GM10266 (cell line): ENCODE measurements around the gene CCDC194.
"Not testable (repeated sequence)": the region's sequence is repeated elsewhere in the genome, so short reads cannot be mapped to it uniquely, and the experiment has no call there.

Experiments used
- DNase-seq: peaks from one replicate; pipeline ENCODE4 v3.0.0; 2012; ENCODE audit errors: extremely low spot score
- TF ChIP-seq, protein P1 (sequence below): IDR thresholded peaks from 2 replicates; pipeline ENCODE4 v1.5.1; 2012; ENCODE audit warnings: mild to moderate bottlenecking, low read depth; ENCODE audit not compliant: control insufficient read depth, insufficient read depth; ENCODE audit errors: missing control alignments

CCDC194 gene

DNA sequence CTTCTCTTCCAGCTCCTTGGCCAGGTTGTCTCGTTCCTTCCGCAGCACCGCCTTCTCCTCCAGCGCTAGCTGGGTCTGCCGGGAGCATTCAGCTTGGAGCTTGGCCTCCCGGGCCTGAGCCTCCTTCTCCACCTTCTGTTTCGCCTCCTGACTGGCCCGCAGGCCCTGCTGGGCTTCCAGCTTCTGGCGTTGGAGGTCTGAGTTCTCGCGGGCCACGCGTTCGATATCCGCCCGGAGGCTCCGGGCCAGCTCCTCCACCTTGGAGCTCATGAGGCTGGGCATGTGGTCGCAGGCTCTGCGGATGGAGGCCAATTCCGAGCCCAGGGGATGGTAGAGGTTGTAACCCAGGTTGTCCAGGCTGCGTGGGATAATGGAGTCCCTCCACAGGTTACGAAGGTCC, 28.6 kb downstream of the CCDC194 start:
- no peak for DNase-seq
- TF ChIP-seq, protein P1, sequence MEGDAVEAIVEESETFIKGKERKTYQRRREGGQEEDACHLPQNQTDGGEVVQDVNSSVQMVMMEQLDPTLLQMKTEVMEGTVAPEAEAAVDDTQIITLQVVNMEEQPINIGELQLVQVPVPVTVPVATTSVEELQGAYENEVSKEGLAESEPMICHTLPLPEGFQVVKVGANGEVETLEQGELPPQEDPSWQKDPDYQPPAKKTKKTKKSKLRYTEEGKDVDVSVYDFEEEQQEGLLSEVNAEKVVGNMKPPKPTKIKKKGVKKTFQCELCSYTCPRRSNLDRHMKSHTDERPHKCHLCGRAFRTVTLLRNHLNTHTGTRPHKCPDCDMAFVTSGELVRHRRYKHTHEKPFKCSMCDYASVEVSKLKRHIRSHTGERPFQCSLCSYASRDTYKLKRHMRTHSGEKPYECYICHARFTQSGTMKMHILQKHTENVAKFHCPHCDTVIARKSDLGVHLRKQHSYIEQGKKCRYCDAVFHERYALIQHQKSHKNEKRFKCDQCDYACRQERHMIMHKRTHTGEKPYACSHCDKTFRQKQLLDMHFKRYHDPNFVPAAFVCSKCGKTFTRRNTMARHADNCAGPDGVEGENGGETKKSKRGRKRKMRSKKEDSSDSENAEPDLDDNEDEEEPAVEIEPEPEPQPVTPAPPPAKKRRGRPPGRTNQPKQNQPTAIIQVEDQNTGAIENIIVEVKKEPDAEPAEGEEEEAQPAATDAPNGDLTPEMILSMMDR = no peak

DNA sequence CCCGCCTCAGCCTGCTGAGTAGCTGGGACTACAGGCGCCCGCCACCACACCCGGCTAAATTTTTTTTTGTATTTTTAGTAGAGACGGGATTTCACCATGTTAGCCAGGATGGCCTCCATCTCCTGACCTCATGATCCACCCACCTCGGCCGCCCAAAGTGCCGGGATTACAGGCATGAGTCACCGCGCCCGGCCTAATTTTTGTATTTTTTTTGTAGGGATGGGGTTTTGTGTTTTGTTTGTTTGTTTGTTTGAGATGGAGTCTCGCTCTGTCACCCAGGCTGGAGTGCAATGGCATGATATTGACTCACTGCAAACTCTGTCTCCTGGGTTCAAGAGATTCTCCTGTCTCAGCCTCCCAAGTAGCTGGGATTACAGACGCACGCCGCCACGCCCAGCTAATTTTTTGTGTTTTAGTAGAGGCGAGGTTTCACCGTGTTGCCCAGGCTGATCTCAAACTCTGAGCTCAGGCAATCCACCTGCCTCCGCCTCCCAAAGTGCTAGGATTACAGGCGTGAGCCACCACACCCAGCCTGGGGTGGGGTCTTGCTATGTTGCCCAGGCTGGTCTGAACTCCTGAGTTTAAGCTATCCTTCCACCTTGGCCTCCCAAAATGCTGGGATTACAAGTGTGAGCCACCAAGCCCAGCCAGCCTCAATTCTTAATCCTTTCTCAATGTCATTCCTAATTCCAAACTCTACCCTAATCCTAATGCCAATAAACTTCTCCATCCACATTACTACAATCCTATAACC, 30.0 kb downstream of the CCDC194 start:
- DNase-seq = not testable (repeated sequence)

DNA sequence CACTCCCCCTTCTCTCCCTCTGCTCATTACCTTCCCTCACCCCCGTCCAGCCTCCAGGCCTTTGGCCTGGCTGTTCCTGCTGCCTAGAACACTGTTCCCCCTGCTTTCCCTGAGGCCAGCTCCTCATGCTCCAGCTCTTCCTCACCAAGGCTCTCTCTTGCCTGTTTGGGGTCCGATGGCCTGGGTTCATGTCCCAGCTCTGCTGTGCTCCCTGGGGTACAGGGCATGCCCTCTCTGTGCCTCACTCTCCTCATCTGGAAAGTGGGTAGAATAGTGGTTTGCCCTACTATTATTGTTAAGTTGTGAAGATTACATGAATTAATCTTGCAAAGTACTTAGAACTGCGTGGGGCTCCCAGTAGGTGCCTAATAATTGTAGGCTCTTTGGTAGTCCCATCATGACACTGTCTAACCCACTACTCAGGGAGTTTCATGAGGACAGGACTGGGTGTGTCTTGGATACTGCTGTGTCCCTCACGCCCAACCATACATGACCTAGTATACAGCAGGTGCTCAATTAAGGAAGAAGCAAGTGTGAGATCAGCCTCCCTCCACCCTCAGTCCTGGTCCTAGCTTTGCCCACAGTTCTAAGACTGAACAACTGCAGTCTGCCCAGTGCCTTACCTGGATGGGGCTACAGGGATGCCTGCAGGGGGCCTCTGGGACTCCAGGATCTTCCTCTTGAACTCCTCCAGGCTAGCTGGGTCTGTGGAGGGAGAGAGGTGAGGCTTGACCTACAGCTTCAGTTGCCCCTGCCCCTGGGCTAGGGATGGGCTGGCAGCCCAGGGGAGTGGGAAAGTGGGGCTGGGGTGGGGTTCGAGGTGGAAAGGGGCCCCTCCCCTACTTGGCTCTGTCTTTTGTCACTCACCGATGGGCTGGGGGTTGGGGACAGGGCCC, 33.8 kb downstream of the CCDC194 start:
- TF ChIP-seq, protein P1 = no peak
- no peak for DNase-seq

DNA sequence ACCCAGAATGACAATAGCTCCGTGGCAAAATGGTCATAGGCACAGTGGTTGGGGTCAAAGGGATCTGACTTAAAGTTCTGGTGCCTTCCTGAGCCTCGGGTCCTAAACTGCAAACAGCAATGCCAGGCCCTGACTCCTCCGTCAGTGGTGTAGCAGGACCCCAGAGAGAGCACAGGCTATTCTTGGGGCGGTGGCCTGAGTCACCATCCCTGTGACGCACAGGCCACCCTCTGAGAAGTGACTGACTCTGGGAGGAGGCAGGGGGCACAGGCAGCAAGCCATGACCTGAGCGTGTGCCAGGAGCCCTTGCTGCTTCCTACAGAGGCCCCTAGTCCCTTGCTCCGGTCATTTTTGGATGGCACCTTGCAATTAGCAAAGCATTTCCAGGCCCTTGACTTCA, 35.6 kb downstream of the CCDC194 start:
- TF ChIP-seq, protein P1 = no peak
- no peak for DNase-seq

DNA sequence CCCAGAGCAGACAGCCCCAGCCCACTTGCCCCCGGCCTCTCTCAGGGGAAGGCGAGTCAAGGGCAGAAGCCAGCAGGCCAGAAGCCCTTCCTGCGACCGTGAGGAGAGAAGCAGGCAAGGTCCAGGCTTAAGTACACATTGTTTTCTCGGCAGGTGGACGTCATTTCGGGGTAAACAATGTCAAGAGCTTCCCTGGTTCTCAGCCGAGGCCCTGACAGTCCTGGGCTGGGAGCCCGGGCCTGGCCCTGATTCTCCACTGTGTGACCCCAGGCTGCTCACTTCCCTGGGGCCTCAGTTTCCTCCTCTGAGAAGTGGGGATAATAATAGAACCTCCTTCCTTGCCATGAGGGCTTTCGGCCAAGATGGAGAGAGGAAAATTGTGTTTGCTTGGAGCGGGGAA, 36.3 kb downstream of the CCDC194 start:
- TF ChIP-seq, protein P1 = no peak
- DNase-seq = no peak

DNA sequence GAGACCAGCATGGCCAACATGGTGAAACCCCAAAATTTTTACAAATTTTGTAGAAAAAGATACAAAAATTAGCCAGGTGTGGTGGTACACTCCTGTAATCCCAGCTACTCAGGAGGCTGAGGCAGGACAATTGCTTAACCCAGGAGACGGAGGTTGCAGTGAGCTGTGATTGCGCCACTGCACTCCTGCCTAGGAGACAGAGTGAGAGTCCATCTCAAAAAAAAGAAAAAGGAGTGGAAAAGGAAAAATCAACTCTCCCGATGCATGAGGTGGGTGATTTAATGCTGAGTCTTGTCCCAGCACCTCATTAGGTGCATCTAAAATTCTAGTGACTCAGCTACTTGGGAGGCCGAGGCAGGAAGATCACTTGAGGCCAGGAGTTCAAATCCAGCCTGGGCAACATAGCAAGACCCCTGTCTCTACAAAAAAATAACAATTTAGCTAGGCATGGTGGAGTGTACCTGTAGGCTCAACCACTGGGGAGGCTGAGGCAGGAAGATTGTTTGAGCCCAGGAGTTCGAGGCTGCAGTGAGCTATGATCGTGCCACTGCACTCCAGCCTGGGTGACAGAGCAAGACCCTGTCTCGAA, 36.8 kb downstream of the CCDC194 start:
- TF ChIP-seq, protein P1 = no peak
- no peak for DNase-seq

DNA sequence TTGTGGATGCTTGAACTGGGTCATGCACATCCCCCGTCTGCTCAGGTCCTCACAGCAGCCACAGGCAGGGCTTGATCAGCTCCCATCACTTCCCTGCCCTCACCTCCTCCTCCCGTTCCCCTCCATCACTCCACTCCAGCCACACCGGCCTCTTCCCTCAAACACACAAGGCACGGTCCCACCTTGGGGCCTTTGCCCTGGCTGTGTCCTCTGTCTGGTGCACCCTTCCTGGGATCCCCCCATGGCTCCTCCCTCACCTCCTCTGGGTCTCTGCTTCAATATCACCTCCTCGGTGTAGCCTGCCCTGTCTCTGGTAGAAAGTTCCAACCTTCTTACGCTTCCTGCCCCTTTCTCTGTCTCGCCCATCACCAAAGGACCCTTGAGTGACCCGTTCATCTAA, 40.6 kb downstream of the CCDC194 start:
- DNase-seq = no peak
- TF ChIP-seq, protein P1 = no peak
